Measurements from ENCODE around the gene SEPSECS. TPM values are rescaled to one million over a fixed set of nuclear protein-coding genes. Genes with fewer than 3 reads are reported as not detected.
A peak's percentile ranks its signal among the peaks of the same experiment; 100 is the strongest.

SEPSECS gene
- total and polyA plus RNA-seq, 2 experiments from 2014 or later, result 1.2 to 4.7 TPM

DNA sequence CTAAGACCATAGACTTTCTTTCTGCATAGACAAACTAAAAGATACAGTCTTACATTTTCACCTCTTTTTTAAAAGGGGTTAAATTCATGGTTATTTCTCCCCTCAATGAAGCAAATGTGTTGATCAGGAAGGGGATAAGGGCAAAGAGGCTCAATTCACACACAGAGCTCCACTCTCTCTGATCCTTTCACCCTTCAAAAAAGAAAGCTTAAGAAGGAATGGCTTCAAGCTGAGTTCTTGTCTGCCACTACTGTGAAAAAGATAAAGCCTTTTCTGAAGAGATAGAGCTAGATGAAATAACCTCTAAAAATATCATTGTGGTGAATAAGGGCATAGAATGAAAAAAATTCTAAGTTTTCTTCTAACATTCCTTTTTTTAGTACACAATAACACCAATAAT is 28.3 kb downstream of the SEPSECS start:
- peaks cover 8% of the 10 kb centered on the region; the same call in 2 of the 3 replicates for H3K36me3 Mint-ChIP-seq (ENCODE audit: low read depth)
- DNase-seq (ENCODE audit: low spot score), result peak; percentile 73
- H3F3A ChIP-seq (replicated peaks; ENCODE audit: low read depth), result no peaks in the 10 kb centered on the region
- no peak overlapping the region for H3K27ac ChIP-seq (ENCODE audit: low read depth)
- peaks cover 37% of the 10 kb centered on the region for H3K4me1 ChIP-seq (ENCODE audit: insufficient read depth)
- TF ChIP-seq, protein P1, sequence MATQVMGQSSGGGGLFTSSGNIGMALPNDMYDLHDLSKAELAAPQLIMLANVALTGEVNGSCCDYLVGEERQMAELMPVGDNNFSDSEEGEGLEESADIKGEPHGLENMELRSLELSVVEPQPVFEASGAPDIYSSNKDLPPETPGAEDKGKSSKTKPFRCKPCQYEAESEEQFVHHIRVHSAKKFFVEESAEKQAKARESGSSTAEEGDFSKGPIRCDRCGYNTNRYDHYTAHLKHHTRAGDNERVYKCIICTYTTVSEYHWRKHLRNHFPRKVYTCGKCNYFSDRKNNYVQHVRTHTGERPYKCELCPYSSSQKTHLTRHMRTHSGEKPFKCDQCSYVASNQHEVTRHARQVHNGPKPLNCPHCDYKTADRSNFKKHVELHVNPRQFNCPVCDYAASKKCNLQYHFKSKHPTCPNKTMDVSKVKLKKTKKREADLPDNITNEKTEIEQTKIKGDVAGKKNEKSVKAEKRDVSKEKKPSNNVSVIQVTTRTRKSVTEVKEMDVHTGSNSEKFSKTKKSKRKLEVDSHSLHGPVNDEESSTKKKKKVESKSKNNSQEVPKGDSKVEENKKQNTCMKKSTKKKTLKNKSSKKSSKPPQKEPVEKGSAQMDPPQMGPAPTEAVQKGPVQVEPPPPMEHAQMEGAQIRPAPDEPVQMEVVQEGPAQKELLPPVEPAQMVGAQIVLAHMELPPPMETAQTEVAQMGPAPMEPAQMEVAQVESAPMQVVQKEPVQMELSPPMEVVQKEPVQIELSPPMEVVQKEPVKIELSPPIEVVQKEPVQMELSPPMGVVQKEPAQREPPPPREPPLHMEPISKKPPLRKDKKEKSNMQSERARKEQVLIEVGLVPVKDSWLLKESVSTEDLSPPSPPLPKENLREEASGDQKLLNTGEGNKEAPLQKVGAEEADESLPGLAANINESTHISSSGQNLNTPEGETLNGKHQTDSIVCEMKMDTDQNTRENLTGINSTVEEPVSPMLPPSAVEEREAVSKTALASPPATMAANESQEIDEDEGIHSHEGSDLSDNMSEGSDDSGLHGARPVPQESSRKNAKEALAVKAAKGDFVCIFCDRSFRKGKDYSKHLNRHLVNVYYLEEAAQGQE (IDR thresholded peaks at IDR 0.05; ENCODE audit: unreplicated experiment), result no peak
- TF ChIP-seq NANOG (IDR thresholded peaks at IDR 0.05; ENCODE audit: borderline replicate concordance), result peak; percentile 72; the same call in 1 of the 2 replicates
- H3K27me3 ChIP-seq (ENCODE audit: insufficient read depth), result no peaks in the 10 kb centered on the region
- peak; percentile 97 for ATAC-seq
- H3K9me3 Mint-ChIP-seq, result peaks cover 8% of the 10 kb centered on the region; the same call in 2 of the 3 replicates
- H3K4me3 ChIP-seq, result no peak overlapping the region
- no peaks in the 10 kb centered on the region for H3K9me2 ChIP-seq (ENCODE audit: insufficient read depth)
- H3K79me2 ChIP-seq (replicated peaks; ENCODE audit: insufficient read depth), result no peaks in the 10 kb centered on the region
- H3K36me3 ChIP-seq (ENCODE audit: insufficient read depth), result no peaks in the 10 kb centered on the region
- H4K20me1 ChIP-seq (replicated peaks; ENCODE audit: insufficient read depth), result no peaks in the 10 kb centered on the region
- no peak overlapping the region for H2AFZ ChIP-seq
- peak overlapping the region; percentile 59 for H3K4me2 ChIP-seq
- H3K27me3 Mint-ChIP-seq (ENCODE audit: insufficient read depth, low read depth, poor library complexity), result peaks cover 4% of the 10 kb centered on the region
- no peak overlapping the region for H3K27ac Mint-ChIP-seq
- H3K4me3 Mint-ChIP-seq, result no peak overlapping the region; the same call in 2 of the 3 replicates
- peaks cover 55% of the 10 kb centered on the region for H3K4me1 Mint-ChIP-seq

DNA sequence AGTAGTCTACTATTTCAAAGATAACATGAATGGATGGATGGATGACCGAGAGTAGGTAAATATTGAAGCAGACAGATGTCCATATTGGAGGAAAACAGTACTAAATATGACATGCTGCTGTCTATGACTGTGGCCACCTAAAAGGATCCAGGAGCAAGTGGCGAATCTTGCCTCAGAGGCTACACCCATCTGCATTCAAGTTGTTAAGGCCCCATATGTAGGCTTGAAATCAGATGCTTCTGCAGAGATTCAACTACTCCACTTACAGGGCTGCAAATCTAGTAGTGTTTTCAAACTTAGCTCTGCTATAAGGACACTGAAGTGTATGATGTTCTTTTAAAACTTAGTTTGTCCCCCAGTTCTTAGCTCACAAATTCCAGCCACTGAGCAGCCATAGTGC is 28.9 kb downstream of the SEPSECS start:
- Histone ChIP-seq H3K4me2 (peak overlapping the region; percentile 59), H3K4me1 (ENCODE audit: insufficient read depth) (peaks cover 37% of the 10 kb centered on the region), H3K4me3 (no peak overlapping the region), H4K20me1 (replicated peaks; ENCODE audit: insufficient read depth) (no peaks in the 10 kb centered on the region), H3K9me2 (ENCODE audit: insufficient read depth) (no peaks in the 10 kb centered on the region), H3K27ac (ENCODE audit: low read depth) (no peak overlapping the region), H3K79me2 (replicated peaks; ENCODE audit: insufficient read depth) (no peaks in the 10 kb centered on the region), H3K27me3 (ENCODE audit: insufficient read depth) (no peaks in the 10 kb centered on the region), H2AFZ (no peak overlapping the region), H3F3A (replicated peaks; ENCODE audit: low read depth) (no peaks in the 10 kb centered on the region), H3K36me3 (ENCODE audit: insufficient read depth) (no peaks in the 10 kb centered on the region)
- ATAC-seq (peak; percentile 81), DNase-seq (ENCODE audit: low spot score) (peak; percentile 41)
- no peak for TF ChIP-seq EZH2phosphoT487 (IDR thresholded peaks at IDR 0.05; ENCODE audit: unreplicated experiment)
- no peak for TF ChIP-seq JUNB (IDR thresholded peaks at IDR 0.05; ENCODE audit: unreplicated experiment)
- H3K9me3 Mint-ChIP-seq, result 0 out of 3 replicates have a peak, but pooled peaks cover 2% of the 10 kb centered on the region
- peaks cover 55% of the 10 kb centered on the region for H3K4me1 Mint-ChIP-seq
- no peak overlapping the region for H3K27ac Mint-ChIP-seq
- no peak overlapping the region for H3K4me3 Mint-ChIP-seq
- H3K27me3 Mint-ChIP-seq (ENCODE audit: insufficient read depth, low read depth, poor library complexity), result peaks cover 4% of the 10 kb centered on the region
- H3K36me3 Mint-ChIP-seq (ENCODE audit: low read depth), result peaks cover 2% of the 10 kb centered on the region; the same call in 2 of the 3 replicates

DNA sequence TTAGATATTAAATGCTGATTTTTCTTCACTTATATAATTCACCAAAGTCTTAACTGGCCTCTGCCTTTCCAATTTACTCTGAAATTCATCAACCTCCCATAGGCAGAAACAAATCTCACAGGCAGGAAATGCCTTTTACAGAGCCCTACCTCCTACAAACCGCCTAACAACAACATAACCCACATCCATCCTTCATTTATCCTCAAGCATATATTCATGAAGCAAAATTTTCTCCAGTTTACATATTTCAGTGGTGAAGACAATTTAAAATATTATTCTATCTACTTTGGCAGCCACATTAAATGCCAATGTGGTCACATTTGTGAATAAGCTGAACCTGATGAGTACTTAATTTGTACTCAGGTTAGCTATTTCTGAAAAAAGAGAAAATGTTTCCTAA is 30.3 kb downstream of the SEPSECS start:
- Histone ChIP-seq H3K9me2 (ENCODE audit: insufficient read depth) (no peaks in the 10 kb centered on the region), H3K27ac (ENCODE audit: low read depth) (no peak overlapping the region), H3K4me1 (ENCODE audit: insufficient read depth) (peaks cover 32% of the 10 kb centered on the region), H3K27me3 (ENCODE audit: insufficient read depth) (no peaks in the 10 kb centered on the region), H4K20me1 (replicated peaks; ENCODE audit: insufficient read depth) (no peaks in the 10 kb centered on the region; the same call in 1 of the 2 replicates), H3K79me2 (replicated peaks; ENCODE audit: insufficient read depth) (no peaks in the 10 kb centered on the region), H3F3A (replicated peaks; ENCODE audit: low read depth) (no peaks in the 10 kb centered on the region), H3K4me3 (no peak overlapping the region), H2AFZ (no peak overlapping the region), H3K4me2 (no peak overlapping the region), H3K36me3 (ENCODE audit: insufficient read depth) (no peaks in the 10 kb centered on the region)
- ATAC-seq, result no peak
- Mint-ChIP-seq H3K9me3 (no peaks in the 10 kb centered on the region), H3K27ac (no peak overlapping the region; the same call in 1 of the 2 replicates), H3K27me3 (ENCODE audit: insufficient read depth, low read depth, poor library complexity) (peaks cover 4% of the 10 kb centered on the region), H3K36me3 (ENCODE audit: low read depth) (no peaks in the 10 kb centered on the region; the same call in 2 of the 3 replicates), H3K4me1 (peaks cover 43% of the 10 kb centered on the region), H3K4me3 (no peak overlapping the region; the same call in 2 of the 3 replicates)
- no peak for DNase-seq (ENCODE audit: low spot score)
- TF ChIP-seq ZNF331 (CRISPR knock-in tag; IDR thresholded peaks at IDR 0.05; ENCODE audit: low read depth), result no peak
- TF ChIP-seq, protein P2, sequence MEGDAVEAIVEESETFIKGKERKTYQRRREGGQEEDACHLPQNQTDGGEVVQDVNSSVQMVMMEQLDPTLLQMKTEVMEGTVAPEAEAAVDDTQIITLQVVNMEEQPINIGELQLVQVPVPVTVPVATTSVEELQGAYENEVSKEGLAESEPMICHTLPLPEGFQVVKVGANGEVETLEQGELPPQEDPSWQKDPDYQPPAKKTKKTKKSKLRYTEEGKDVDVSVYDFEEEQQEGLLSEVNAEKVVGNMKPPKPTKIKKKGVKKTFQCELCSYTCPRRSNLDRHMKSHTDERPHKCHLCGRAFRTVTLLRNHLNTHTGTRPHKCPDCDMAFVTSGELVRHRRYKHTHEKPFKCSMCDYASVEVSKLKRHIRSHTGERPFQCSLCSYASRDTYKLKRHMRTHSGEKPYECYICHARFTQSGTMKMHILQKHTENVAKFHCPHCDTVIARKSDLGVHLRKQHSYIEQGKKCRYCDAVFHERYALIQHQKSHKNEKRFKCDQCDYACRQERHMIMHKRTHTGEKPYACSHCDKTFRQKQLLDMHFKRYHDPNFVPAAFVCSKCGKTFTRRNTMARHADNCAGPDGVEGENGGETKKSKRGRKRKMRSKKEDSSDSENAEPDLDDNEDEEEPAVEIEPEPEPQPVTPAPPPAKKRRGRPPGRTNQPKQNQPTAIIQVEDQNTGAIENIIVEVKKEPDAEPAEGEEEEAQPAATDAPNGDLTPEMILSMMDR (conservative IDR thresholded peaks at IDR 0.05; ENCODE audit: low read depth in 2 of 2), result no peak
